Cardiac septum (tissue), 1 donor: ENCODE results near the gene ONECUT2. TPM values are rescaled to one million over a fixed set of nuclear protein-coding genes. Genes with fewer than 3 reads are reported as not detected.

Experiments used
- DNase-seq: peaks from one replicate; pipeline ENCODE4 v3.0.0-alpha.2; 2020; ENCODE audit warnings: low spot score
- intact Hi-C: fragments of 100-400 bp; cut with DNase I; formaldehyde crosslinking; loops from one replicate; pipeline ENCODE4 v1.14.0; 2022
- total RNA-seq: library from RNA; stranded (reverse); fragmentation: NEBNext Ultra II Directional; extraction: Animal tissue kit (Norgen Biotek cat#: 25700); gene quantifications from one replicate; pipeline ENCODE4 v1.2.1, GENCODE V29; 2021
- donor health status: DM: no; HTN: no; CAD: no.

ONECUT2 gene
- total RNA-seq, 1 donor from 2014 or later, result 0.22 TPM

- intact Hi-C loops, result loop anchor here (10.0 kb wide), 1 partner anchor 576 kb away; no protein-coding TSS in a partner anchor
- DNase-seq, result no peak
Observed at GRCh38 chr18:57441071-57441794, 6.1 kb downstream of the ONECUT2 start.

GRCh38 chr18:57443247-57443646, 8.1 kb downstream of the ONECUT2 start:
- intact Hi-C loops, result loop anchor here (10.0 kb wide), 1 partner anchor 578 kb away; no protein-coding TSS in a partner anchor
- DNase-seq, result no peak

DNA sequence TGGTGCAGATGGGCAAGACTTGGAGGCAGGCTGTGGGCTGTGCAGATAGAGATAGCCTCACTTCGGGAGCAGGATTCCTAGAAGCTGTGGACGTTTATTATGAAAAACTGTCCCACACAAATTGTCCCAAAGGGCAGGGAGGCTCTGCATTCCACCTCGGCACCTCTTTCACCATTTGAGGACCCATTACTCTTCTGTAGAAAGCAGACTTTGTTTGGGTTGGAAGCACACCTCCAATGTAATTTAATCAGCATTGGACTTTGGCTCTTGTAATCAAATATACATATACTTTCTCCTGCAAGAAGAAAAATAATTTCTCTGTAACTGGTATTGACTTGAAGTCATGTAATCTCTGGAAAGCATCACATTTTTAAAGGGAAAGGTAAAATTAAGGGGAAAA, 8.5 kb downstream of the ONECUT2 start:
- no peak for DNase-seq
- intact Hi-C loops, result loop anchor here (10.0 kb wide), 1 partner anchor 579 kb away; no protein-coding TSS in a partner anchor

- no peak for DNase-seq
- intact Hi-C loops, result loop anchor here (10.0 kb wide), 1 partner anchor 580 kb away; no protein-coding TSS in a partner anchor
Observed at GRCh38 chr18:57444301-57444759, 9.2 kb downstream of the ONECUT2 start.

- intact Hi-C loops, result loop anchor here (10.0 kb wide), 1 partner anchor 581 kb away; no protein-coding TSS in a partner anchor
- DNase-seq, result no peak
Observed at GRCh38 chr18:57445488-57446319, 10.5 kb downstream of the ONECUT2 start.

GRCh38 chr18:57446322-57446721, 11.1 kb downstream of the ONECUT2 start:
- DNase-seq, result no peak
- intact Hi-C loops, result loop anchor here (10.0 kb wide), 1 partner anchor 582 kb away; no protein-coding TSS in a partner anchor

- intact Hi-C loops, result loop anchor here (10.0 kb wide), 1 partner anchor 582 kb away; no protein-coding TSS in a partner anchor
- DNase-seq, result no peak
Observed at GRCh38 chr18:57447154-57447621, 12.0 kb downstream of the ONECUT2 start.

GRCh38 chr18:57455576-57456129, 20.5 kb downstream of the ONECUT2 start:
- intact Hi-C loops, result no loop called here
- DNase-seq, result no peak

DNA sequence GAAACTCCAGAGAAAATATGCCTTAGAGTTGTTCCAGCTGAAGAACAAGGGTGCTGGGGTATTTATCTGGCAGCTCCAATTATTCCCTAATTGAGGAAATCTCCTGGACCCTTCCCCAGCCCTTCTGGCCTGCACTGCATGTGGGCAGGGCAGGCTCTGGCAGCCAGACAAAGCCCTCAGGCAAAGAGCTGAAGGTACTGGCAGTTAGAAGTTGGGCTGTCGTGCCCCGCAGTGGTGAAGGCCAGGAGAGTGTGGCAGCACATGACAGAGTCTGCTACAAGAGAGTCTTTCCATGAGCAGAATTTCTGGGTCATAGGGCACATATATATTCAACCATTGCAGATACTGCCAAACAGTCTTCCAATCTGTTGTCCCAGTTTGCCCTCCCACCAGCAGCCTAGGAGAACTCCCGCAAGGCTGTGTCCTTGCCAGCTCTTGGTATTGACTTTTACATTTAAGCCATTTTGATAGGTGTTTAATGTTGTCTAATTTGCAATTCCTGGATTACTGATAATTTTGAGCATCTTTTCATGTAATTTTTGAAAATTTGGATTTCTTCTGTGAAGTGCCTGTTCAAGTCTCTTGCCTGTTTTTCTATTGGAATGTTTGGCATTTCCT, 26.6 kb downstream of the ONECUT2 start:
- intact Hi-C loops, result no loop called here
- DNase-seq, result no peak

- intact Hi-C loops, result no loop called here
- DNase-seq, result no peak
Observed at GRCh38 chr18:57466307-57466706, 31.1 kb downstream of the ONECUT2 start.

DNA sequence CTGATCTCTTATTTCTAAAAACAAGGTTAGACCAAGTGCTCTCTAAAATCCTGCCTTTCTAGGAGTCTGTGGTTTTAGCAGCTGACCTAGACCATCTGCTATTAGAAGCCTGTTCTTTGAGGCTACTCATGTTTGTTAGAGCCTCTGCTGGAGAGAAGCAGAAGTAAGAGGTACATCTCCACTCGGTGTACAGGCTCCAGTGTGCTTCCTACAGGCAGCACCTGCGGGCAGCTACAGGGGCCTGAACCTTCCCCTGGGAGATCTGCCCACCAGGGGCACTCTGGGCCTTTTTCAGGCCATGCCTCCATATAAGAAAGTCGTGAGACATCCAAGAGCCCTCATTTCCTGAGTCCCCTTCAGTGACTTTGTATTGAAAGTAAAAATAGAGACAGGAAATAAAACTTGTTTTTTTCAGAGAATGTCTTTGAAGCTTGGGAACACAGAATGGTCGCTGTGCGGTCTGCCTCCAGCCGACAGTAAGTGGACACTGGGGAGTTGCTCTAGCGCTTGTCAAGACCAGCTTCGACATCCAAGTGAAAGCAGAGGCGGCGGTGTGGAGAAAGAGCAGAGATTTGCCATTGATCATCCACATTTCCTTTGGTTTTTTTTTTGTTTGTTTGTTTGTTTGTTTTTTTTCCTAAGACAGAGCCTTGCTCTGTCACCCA, 31.7 kb downstream of the ONECUT2 start:
- DNase-seq, result no peak
- intact Hi-C loops, result no loop called here

DNA sequence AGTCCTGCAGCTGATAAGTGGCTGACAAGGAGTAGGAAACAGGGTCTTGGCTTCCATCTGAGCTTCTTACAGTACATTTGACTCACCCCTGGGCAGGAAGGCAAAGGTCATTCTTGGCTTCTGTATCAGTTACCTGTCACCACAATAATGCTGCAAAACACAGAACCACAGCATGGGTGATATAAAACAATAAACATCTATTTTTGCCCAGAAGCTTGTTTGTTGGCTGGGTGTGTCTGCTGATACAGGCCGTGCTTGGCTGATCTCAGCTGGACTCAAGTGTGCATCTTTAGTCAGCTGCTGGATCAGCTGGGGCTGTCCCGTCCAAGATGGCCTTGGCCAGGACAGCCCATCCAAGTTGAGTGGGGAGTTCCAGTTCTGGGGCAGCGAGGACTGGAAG, 34.7 kb downstream of the ONECUT2 start:
- intact Hi-C loops, result no loop called here

DNA sequence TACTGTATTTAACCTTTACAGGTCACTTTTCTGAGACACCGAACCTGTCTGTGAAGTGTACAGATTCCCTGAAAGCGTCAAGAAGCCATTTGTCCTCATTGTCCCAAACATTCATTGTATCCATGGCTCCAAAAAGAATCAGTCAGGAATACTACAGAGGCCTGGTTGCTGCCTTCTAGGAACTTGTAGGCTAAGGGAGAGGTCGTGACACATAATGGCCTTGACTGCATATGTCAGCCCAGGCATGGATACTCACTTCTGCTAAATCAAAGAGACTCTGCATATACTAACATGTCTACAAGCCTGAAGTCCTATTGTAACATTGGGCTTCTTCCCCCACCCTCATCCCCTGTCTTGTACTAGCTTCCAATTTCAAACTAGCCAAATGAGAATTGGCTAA, 40.2 kb downstream of the ONECUT2 start:
- intact Hi-C loops, result no loop called here
- no peak for DNase-seq

More for the DNA sequence above, 34.7 kb downstream of the ONECUT2 start:
- no peak for DNase-seq

GRCh38 chr18:57475903-57476302, 40.7 kb downstream of the ONECUT2 start:
- no peak for DNase-seq
- intact Hi-C loops, result no loop called here

- no peak for DNase-seq
- intact Hi-C loops, result no loop called here
Observed at GRCh38 chr18:57480733-57481132, 45.6 kb downstream of the ONECUT2 start.

GRCh38 chr18:57497372-57498294, 62.5 kb downstream of the ONECUT2 start:
- no peak for DNase-seq
- intact Hi-C loops, result no loop called here

DNA sequence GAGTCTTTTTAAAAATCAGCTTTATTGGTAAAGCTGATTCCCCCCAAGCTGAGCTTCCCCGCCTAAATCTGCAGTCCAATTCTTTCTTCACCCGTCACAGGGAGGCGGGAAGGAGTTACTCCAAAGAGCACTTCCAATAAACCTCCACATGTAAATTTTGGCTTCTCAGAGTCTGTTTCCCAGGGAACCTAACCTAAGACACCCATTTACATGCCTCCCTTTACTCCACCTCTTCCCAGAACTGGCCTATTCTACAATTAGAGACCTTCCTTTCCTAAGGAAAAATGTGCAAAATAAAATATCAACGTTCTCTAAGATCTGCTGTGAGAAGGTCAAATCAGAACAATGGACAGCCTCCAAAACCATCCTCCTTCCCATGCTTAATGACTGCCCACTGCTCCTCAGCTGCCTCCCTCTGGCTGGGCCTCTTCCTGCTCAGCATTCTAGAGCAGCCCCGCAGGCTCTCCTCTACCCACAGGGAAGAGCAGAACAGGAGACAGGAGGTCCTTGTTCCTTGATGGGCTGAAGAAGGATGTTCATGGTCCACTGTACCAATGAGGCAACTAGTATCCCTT, 63.6 kb downstream of the ONECUT2 start:
- DNase-seq, result no peak
- intact Hi-C loops, result no loop called here

DNA sequence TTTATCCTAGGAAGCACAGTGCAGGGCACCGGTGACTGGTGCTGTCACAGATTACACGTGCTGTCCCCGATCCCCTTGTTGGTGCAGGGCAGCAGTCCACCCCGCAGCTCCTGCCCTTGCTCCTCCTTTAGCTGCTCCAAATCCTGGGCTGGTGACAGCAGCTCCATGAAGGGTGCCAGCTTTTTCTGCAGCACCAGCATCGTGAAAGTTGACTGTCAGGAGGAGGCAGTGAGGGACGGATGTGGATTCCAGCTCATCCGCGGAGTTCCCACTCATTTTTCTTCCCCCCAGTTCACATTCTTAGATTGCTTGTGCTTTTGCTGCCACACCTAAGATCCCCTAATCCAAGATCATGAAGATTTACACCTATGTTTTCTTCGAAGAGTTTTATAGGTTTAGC, 67.5 kb downstream of the ONECUT2 start:
- intact Hi-C loops, result no loop called here
- DNase-seq, result no peak
